ENCODE data around the gene DCLK1.

The DCLK1 gene

GRCh38 chr13:36088001-36088400 is 43.2 kb downstream of the DCLK1 start:
- no peak for DNase-seq (ENCODE audit: insufficient read length, low spot score)

GRCh38 chr13:36086117-36086516 is 45.1 kb downstream of the DCLK1 start:
- no peak for DNase-seq (ENCODE audit: insufficient read length, low spot score)
- no peak for FAIRE-seq
- TF ChIP-seq CTCF (IDR thresholded peaks at IDR 0.05; ENCODE audit: insufficient read depth, missing control alignments), result no peak

More at GRCh38 chr13:36088001-36088400, 43.2 kb downstream of the DCLK1 start:
- TF ChIP-seq CTCF (IDR thresholded peaks at IDR 0.05; ENCODE audit: insufficient read depth, missing control alignments), result no peak
- FAIRE-seq, result no peak

- no peak for FAIRE-seq
- DNase-seq (ENCODE audit: insufficient read length, low spot score), result no peak
- TF ChIP-seq CTCF (IDR thresholded peaks at IDR 0.05; ENCODE audit: insufficient read depth, missing control alignments), result no peak
Observed at GRCh38 chr13:36084131-36084530, 47.1 kb downstream of the DCLK1 start.

GRCh38 chr13:36082806-36083205 is 48.4 kb downstream of the DCLK1 start:
- no peak for FAIRE-seq
- no peak for TF ChIP-seq CTCF (IDR thresholded peaks at IDR 0.05; ENCODE audit: insufficient read depth, missing control alignments)
- no peak for DNase-seq (ENCODE audit: insufficient read length, low spot score)

GRCh38 chr13:36082396-36082795 is 48.8 kb downstream of the DCLK1 start:
- DNase-seq (ENCODE audit: insufficient read length, low spot score) (no peak), FAIRE-seq (no peak)
- no peak for TF ChIP-seq CTCF (IDR thresholded peaks at IDR 0.05; ENCODE audit: insufficient read depth, missing control alignments)

GRCh38 chr13:36076211-36076610 is 55.0 kb downstream of the DCLK1 start:
- FAIRE-seq (no peak), DNase-seq (ENCODE audit: insufficient read length, low spot score) (no peak)
- TF ChIP-seq CTCF (IDR thresholded peaks at IDR 0.05; ENCODE audit: insufficient read depth, missing control alignments), result no peak

GRCh38 chr13:36074659-36075058 is 56.5 kb downstream of the DCLK1 start:
- no peak for FAIRE-seq
- TF ChIP-seq CTCF (IDR thresholded peaks at IDR 0.05; ENCODE audit: insufficient read depth, missing control alignments), result no peak
- DNase-seq (ENCODE audit: insufficient read length, low spot score), result no peak

Measured in D721Med (cell line).